SK-N-SH (cell line): Measurements from ENCODE around the gene MMS19. TPM values are rescaled to one million over a fixed set of nuclear protein-coding genes. Genes with fewer than 3 reads are reported as not detected.

Source experiments
- CTCF ChIA-PET: fragments of 300-600, 350-600 bp; formaldehyde crosslinking; extraction: SDS; loops from one replicate; lab custom pipeline; 2021; lab: Yijun Ruan, JAX
- POLR2A ChIA-PET: fragments of 350-600 bp; sonication (Branson Sonifier 250); formaldehyde crosslinking; extraction: SDS; loops from one replicate; lab custom pipeline; 2020; ENCODE audit warnings: antibody characterized with exemption, inconsistent platforms; lab: Yijun Ruan, JAX
- DNase-seq: peaks from one replicate; pipeline ENCODE4 v3.0.0; 2012
- H2AFZ ChIP-seq: fragments of 200-600 bp; sonication (generic); 2 replicates; pipeline ENCODE4 v1.8.1; 2016; ENCODE audit warnings: antibody characterized with exemption, mild to moderate bottlenecking, low read depth
- H3F3A ChIP-seq: fragments of 200-600 bp; sonication (generic); replicated peaks from 2 replicates; pipeline ENCODE3; 2016; ENCODE audit warnings: antibody characterized with exemption, mild to moderate bottlenecking; ENCODE audit not compliant: insufficient read depth
- H3K27ac ChIP-seq, 2 experiments: fragments of 200-500 bp in 1 of 2; fragments of 200-600 bp in 1 of 2; sonication (Bioruptor generic) in 1 of 2; sonication (generic), shearing (Covaris generic) in 1 of 2; 2 replicates each; pipeline versions ENCODE4 v1.5.1 to v1.6.1; 2014 to 2016; ENCODE audit warnings: low read depth in 2 of 2, inconsistent platforms in 1 of 2, low read length in 1 of 2, mild to moderate bottlenecking in 1 of 2, mixed read lengths in 1 of 2
- H3K27me3 ChIP-seq: fragments of 200-600 bp; sonication (generic), shearing (Covaris generic); 2 replicates; pipeline ENCODE4 v1.6.1; 2016; ENCODE audit warnings: mixed run types; ENCODE audit not compliant: insufficient read depth
- H3K36me3 ChIP-seq, 2 experiments: fragments of 200-500 bp in 1 of 2; fragments of 200-600 bp in 1 of 2; sonication (Bioruptor generic) in 1 of 2; sonication (generic) in 1 of 2; replicated peaks in 1 of 2; 2 replicates each; pipeline versions ENCODE3 to v1.5.1; 2014 to 2016; ENCODE audit warnings: low read length in 1 of 2, mild to moderate bottlenecking in 1 of 2; ENCODE audit not compliant: insufficient read depth in 2 of 2, control insufficient read depth in 1 of 2
- H3K4me1 ChIP-seq, 2 experiments: fragments of 200-500 bp in 1 of 2; fragments of 200-600 bp in 1 of 2; sonication (Bioruptor generic) in 1 of 2; sonication (generic), shearing (Covaris generic) in 1 of 2; 2 replicates each; pipeline versions ENCODE4 v1.5.1 to v1.6.1; 2014 to 2016; ENCODE audit warnings: low read depth in 1 of 2, low read length in 1 of 2, mixed run types in 1 of 2; ENCODE audit not compliant: insufficient read depth in 2 of 2, control insufficient read depth in 1 of 2
- H3K4me2 ChIP-seq: fragments of 200-600 bp; sonication (generic), shearing (Covaris generic); 2 replicates; pipeline ENCODE4 v1.6.1; 2017; ENCODE audit warnings: mixed run types
- H3K4me3 ChIP-seq, 2 experiments: fragments of 200-500 bp in 1 of 2; fragments of 200-600 bp in 1 of 2; sonication (Bioruptor generic) in 1 of 2; sonication (generic), shearing (Covaris generic) in 1 of 2; 2 replicates each; pipeline versions ENCODE4 v1.5.1 to v1.8.1; 2014 to 2016; ENCODE audit warnings: low read depth in 2 of 2, inconsistent platforms in 1 of 2, low read length in 1 of 2, mild to moderate bottlenecking in 1 of 2, mixed read lengths in 1 of 2, moderate library complexity in 1 of 2
- H3K79me2 ChIP-seq: fragments of 200-600 bp; sonication (generic); 2 replicates; pipeline ENCODE4 v1.8.1; 2017; ENCODE audit warnings: mild to moderate bottlenecking; ENCODE audit not compliant: insufficient read depth
- H3K9ac ChIP-seq: fragments of 200-600 bp; sonication (generic); 2 replicates; pipeline ENCODE4 v1.6.1; 2017; ENCODE audit warnings: mixed run types
- H3K9me2 ChIP-seq: fragments of 200-600 bp; sonication (generic); 2 replicates; pipeline ENCODE4 v1.6.1; 2017; ENCODE audit warnings: mixed run types
- H3K9me3 ChIP-seq: fragments of 200-600 bp; sonication (generic); 2 replicates; pipeline ENCODE4 v1.6.1; 2017; ENCODE audit warnings: mixed run types, mild to moderate bottlenecking, moderate library complexity
- H4K20me1 ChIP-seq: fragments of 200-600 bp; sonication (generic); 2 replicates; pipeline ENCODE4 v1.6.1; 2017; ENCODE audit warnings: mild to moderate bottlenecking, mixed run types; ENCODE audit not compliant: insufficient read depth
- ELF1 ChIP-seq: IDR thresholded peaks from 2 replicates; pipeline ENCODE4 v1.4.0; 2012
- EP300 ChIP-seq, 2 experiments: IDR thresholded peaks; 2 replicates each; pipeline versions ENCODE4 v1.4.0 to v1.6.1; 2012; ENCODE audit warnings: borderline replicate concordance in 1 of 2, low read depth in 1 of 2, low read length in 1 of 2
- EZH2phosphoT487 ChIP-seq: fragments of 200-600 bp; sonication (generic); IDR thresholded peaks from 2 replicates; pipeline ENCODE4 v1.6.1; 2017; ENCODE audit warnings: low read depth, mixed run types, mild to moderate bottlenecking, antibody characterized with exemption, moderate library complexity, borderline replicate concordance
- FOXM1 ChIP-seq: IDR thresholded peaks from 2 replicates; pipeline ENCODE4 v1.4.0; 2012; ENCODE audit warnings: low read depth, mild to moderate bottlenecking
- GABPA ChIP-seq: IDR thresholded peaks from 2 replicates; pipeline ENCODE4 v1.4.0; 2012; ENCODE audit warnings: low read depth, mild to moderate bottlenecking
- GATA2 ChIP-seq: sonication (generic); formaldehyde crosslinking; IDR thresholded peaks from 2 replicates; pipeline ENCODE4 v1.5.0; 2020; ENCODE audit warnings: mild to moderate bottlenecking, missing genetic modification reagents
- IRF3 ChIP-seq: fragments of 150-350 bp; IDR thresholded peaks from 2 replicates; pipeline ENCODE4 v1.6.1; 2016; ENCODE audit warnings: mild to moderate bottlenecking, low read depth, low read length
- JUND ChIP-seq: IDR thresholded peaks from 2 replicates; pipeline ENCODE4 v1.4.0; 2012
- NFIC ChIP-seq: IDR thresholded peaks from 2 replicates; pipeline ENCODE4 v1.4.0; 2012; ENCODE audit warnings: borderline replicate concordance
- NRF1 ChIP-seq: IDR thresholded peaks from 2 replicates; pipeline ENCODE4 v1.6.1; 2012; ENCODE audit warnings: low read depth, mild to moderate bottlenecking, low read length
- PBX3 ChIP-seq: IDR thresholded peaks from 2 replicates; pipeline ENCODE4; 2012
- RCOR1 ChIP-seq: fragments of 150-350 bp; IDR thresholded peaks from 2 replicates; pipeline ENCODE4 v1.6.1; 2017; ENCODE audit warnings: antibody characterized with exemption, low read length
- RFX5 ChIP-seq: IDR thresholded peaks from 2 replicates; pipeline ENCODE4 v1.6.1; 2012; ENCODE audit warnings: mild to moderate bottlenecking, improper control_type of control experiment, low read length
- SMC3 ChIP-seq: IDR thresholded peaks from 2 replicates; pipeline ENCODE4 v1.6.1; 2012; ENCODE audit warnings: low read depth, low read length, improper control_type of control experiment
- TCF12 ChIP-seq: IDR thresholded peaks from 2 replicates; pipeline ENCODE4 v1.4.0; 2012
- TEAD4 ChIP-seq: IDR thresholded peaks from 2 replicates; pipeline ENCODE4 v1.4.0; 2012; ENCODE audit warnings: mild to moderate bottlenecking, borderline replicate concordance; ENCODE audit not compliant: insufficient read depth
- USF1 ChIP-seq: IDR thresholded peaks from 2 replicates; pipeline ENCODE4 v1.4.0; 2012; ENCODE audit warnings: low read depth, borderline replicate concordance
- WGBS: methylation state at CpG from one replicate; pipeline ENCODE4 v1.1.6; 2017; ENCODE audit warnings: low lambda C conversion rate; 5-methylcytosine and 5-hydroxymethylcytosine counted together
- polyA plus RNA-seq, 3 experiments: library from polyadenylated mRNA; depleted of rRNA; stranded (reverse); fragments of >200 nt; gene quantifications; 2 replicates each; pipeline ENCODE4 v1.2.3, GENCODE V29; 2012

MMS19 gene
- polyA plus RNA-seq, 1 of the 3 experiments (the other 2 are of a cell fraction) = 56.9 TPM

- Histone ChIP-seq H3K4me3 (no peak overlapping the region), H2AFZ (no peak overlapping the region), H3K9ac (no peak overlapping the region), H3K27ac (no peak overlapping the region), H3K79me2 (peaks cover 98% of the 10 kb centered on the region), H3K9me3 (no peaks in the 10 kb centered on the region), H3K4me2 (no peak overlapping the region), H3K27me3 (no peaks in the 10 kb centered on the region), H4K20me1 (peaks cover 84% of the 10 kb centered on the region), H3F3A (no peaks in the 10 kb centered on the region), H3K4me1 (no peaks in the 10 kb centered on the region), H3K36me3 (no peaks in the 10 kb centered on the region), H3K9me2 (no peaks in the 10 kb centered on the region)
- CTCF ChIA-PET = no interaction called here
- POLR2A ChIA-PET = no interaction called here
- no peak for DNase-seq
- WGBS = 96% methylated on average over 3 of the region's 3 CpGs
- TF ChIP-seq EP300 (IDR thresholded peaks at IDR 0.05; ENCODE audit: borderline replicate concordance in 1 of 2, low read depth in 1 of 2, low read length in 1 of 2) (no peak), IRF3 (no peak), GABPA (no peak)
Measured at GRCh38 chr10:97506199-97506991, 8.2 kb upstream of the MMS19 start.

- no peaks in the 10 kb centered on the region for H3K9me2 ChIP-seq
- H3K36me3 ChIP-seq = no peaks in the 10 kb centered on the region
- no peak for DNase-seq
- ChIA-PET CTCF (no interaction called here), POLR2A (no interaction called here)
- no peak overlapping the region for H3K27ac ChIP-seq
- H3F3A ChIP-seq = no peaks in the 10 kb centered on the region
- no peak overlapping the region for H2AFZ ChIP-seq
- WGBS = 82% methylated on average over 1 of the region's 1 CpG
- no peak overlapping the region for H3K4me2 ChIP-seq
- H3K9ac ChIP-seq = no peak overlapping the region
- no peak overlapping the region for H3K4me3 ChIP-seq
- H3K79me2 ChIP-seq = peaks cover 98% of the 10 kb centered on the region
- no peaks in the 10 kb centered on the region for H3K27me3 ChIP-seq
- H3K4me1 ChIP-seq = peaks cover 0 to 1% of the 10 kb centered on the region in 2 experiments; a peak in 1 of 4 replicates
- TF ChIP-seq RFX5 (no peak), EZH2phosphoT487 (no peak), FOXM1 (no peak)
- no peaks in the 10 kb centered on the region for H3K9me3 ChIP-seq
- H4K20me1 ChIP-seq = peaks cover 83% of the 10 kb centered on the region
Measured at GRCh38 chr10:97505152-97505551, 6.9 kb upstream of the MMS19 start.

GRCh38 chr10:97503406-97503805 is 5.2 kb upstream of the MMS19 start:
- H3F3A ChIP-seq = no peaks in the 10 kb centered on the region
- no peak overlapping the region for H3K9ac ChIP-seq
- WGBS = 75% methylated on average over 3 of the region's 3 CpGs
- no peak overlapping the region for H3K4me2 ChIP-seq
- peaks cover 94% of the 10 kb centered on the region for H3K79me2 ChIP-seq
- CTCF ChIA-PET = interaction anchor here (1.7 kb wide), 2 partner anchors 19 to 31 kb away, joined by 3 to 7 read pairs; no protein-coding TSS in a partner anchor
- H3K27ac ChIP-seq = no peak overlapping the region
- no peaks in the 10 kb centered on the region for H3K9me3 ChIP-seq
- H2AFZ ChIP-seq = no peak overlapping the region
- H3K4me3 ChIP-seq = no peak overlapping the region
- no peaks in the 10 kb centered on the region for H3K36me3 ChIP-seq
- no peaks in the 10 kb centered on the region for H3K27me3 ChIP-seq
- POLR2A ChIA-PET = no interaction called here
- H4K20me1 ChIP-seq = peaks cover 73% of the 10 kb centered on the region
- no peaks in the 10 kb centered on the region for H3K9me2 ChIP-seq
- DNase-seq = no peak
- H3K4me1 ChIP-seq = peaks cover 0 to 7% of the 10 kb centered on the region in 2 experiments; a peak in 1 of 4 replicates
- TF ChIP-seq JUND (no peak), TEAD4 (no peak), USF1 (no peak), RCOR1 (no peak), NFIC (no peak), IRF3 (no peak), GATA2 (CRISPR knock-in tag) (no peak), ELF1 (no peak), EP300 (IDR thresholded peaks at IDR 0.05; ENCODE audit: borderline replicate concordance in 1 of 2, low read depth in 1 of 2, low read length in 1 of 2) (no peak), EZH2phosphoT487 (no peak), SMC3 (no peak), PBX3 (no peak), TCF12 (no peak), NRF1 (no peak)
